GM20000 (cell line): ENCODE results near the gene AIFM2.

Source experiments
- DNase-seq: peaks from one replicate; pipeline ENCODE4 v3.0.0; 2012; ENCODE audit warnings: low spot score
- CTCF ChIP-seq: IDR thresholded peaks from 2 replicates; pipeline ENCODE4 v1.5.1; 2012; ENCODE audit warnings: mild to moderate bottlenecking, control low read depth; ENCODE audit errors: extremely low read depth, missing control alignments

Gene AIFM2

DNA sequence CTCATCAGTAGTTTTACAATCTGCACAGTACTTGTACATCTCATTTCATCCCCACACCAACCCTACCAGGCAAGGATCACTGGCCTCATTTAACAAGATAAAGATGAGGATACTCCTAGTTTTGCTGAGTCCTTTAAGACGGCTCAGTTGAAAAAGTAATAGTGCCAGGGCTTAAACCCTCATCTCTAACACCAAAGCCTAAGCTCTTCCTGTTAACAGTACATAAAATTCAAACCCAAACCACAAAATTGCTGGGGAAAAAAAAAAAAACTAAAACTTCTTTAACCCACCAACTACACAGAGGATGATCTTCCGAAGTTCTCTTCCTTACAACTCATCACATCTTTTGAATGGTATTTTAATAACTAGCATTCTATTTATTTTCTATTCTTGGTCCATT, 36.4 kb upstream of the AIFM2 start:
- no peak for TF ChIP-seq CTCF
- no peak for DNase-seq

- TF ChIP-seq CTCF: no peak
- DNase-seq: no peak
These were observed 34.6 kb upstream of the AIFM2 start for GRCh38 chr10:70167246-70167645.

- DNase-seq: no peak
- TF ChIP-seq CTCF: no peak
These were observed 33.8 kb upstream of the AIFM2 start for GRCh38 chr10:70166394-70166793.

GRCh38 chr10:70164163-70164562, 31.5 kb upstream of the AIFM2 start:
- DNase-seq: no peak
- TF ChIP-seq CTCF: no peak

GRCh38 chr10:70163448-70163847, 30.8 kb upstream of the AIFM2 start:
- no peak for TF ChIP-seq CTCF
- DNase-seq: no peak

DNA sequence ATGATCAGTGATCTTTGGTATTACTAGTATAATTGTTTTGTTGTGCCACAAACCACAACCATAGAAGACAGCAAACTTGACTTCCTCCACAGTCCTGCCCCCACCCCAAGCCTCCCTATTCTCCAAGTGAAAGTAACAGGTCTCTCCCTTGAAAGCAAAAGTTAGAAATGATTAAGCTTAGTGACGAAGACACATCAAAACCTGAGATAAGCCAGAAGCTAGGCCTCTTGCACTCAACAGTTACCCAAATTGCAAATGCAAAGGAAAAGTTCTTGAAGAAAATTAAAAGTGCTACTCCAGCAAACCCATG, 30.2 kb upstream of the AIFM2 start:
- TF ChIP-seq CTCF: no peak
- peak; percentile 73 for DNase-seq

DNA sequence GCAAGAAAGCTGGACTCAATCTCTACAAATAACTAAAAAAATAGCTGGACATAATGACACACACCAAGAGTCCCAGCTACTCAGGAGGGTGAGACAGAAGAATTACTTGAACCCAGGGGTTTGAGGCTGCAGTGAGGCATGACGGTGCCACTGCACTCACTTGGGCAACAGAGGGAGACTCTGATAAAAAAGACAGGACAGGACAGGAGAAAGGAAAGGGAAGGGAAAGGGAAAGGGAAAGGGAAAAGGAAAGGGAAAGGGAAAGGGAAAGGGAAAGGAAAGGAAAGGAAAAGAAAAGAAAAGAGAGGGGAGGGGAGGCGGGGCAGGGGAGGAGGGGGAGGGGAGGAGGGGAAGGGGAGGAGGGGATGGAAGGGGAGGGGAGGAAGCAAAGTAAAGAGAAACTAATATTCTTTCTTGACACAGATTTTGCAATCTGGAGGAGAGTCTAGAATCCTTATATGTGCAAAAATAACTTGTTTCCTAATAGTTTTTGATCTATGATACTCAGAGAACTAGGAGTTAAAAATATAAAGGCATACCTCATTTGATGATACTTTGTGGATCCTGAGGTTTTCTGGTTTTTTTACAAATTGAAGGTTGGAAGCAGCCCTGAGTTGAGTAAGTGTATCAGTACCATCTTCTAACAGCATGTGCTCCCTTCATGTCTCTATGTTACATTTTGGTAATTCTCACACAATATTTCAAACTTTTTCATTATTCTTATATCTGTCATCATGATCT, 29.7 kb upstream of the AIFM2 start:
- TF ChIP-seq CTCF: no peak
- no peak for DNase-seq
